IMR-90 (cell line): ENCODE results near the gene ZSCAN9. TPM values are rescaled to one million over a fixed set of nuclear protein-coding genes. Genes with fewer than 3 reads are reported as not detected.

ENCODE experiments used
- ATAC-seq: fragments of 200-7000 bp; cut with Tn5 transposase; 2 replicates; pipeline ENCODE4 v1.9.1; 2020; ENCODE audit warnings: low read depth, mild to moderate bottlenecking, moderate library complexity
- BruUV-seq: library from RNA; stranded (reverse); fragments of 400-500 nt; replicated peaks from 2 replicates; lab custom pipeline; 2021; lab: Mats Ljungman, UMichigan
- CTCF ChIA-PET: fragments of 300-600 bp; formaldehyde crosslinking; extraction: SDS; loops from one replicate; lab custom pipeline; 2021; ENCODE audit warnings: antibody characterized with exemption; lab: Yijun Ruan, JAX
- POLR2A ChIA-PET: fragments of 300-600 bp; sonication (Branson Sonifier 250); formaldehyde crosslinking; loops from one replicate; lab custom pipeline; 2022; ENCODE audit warnings: antibody characterized with exemption; ENCODE audit not compliant: unreplicated experiment; lab: Charles Lee
- DNase-seq: peaks from one replicate; pipeline ENCODE4 v3.0.0; 2013
- H2AFZ ChIP-seq: replicated peaks from 2 replicates; pipeline ENCODE3; 2013; ENCODE audit warnings: low read length, mild to moderate bottlenecking; ENCODE audit not compliant: poor library complexity
- H2AK5ac ChIP-seq: 2 replicates; pipeline ENCODE4 v1.6.1; 2013; ENCODE audit warnings: low read depth, low read length, inconsistent platforms
- H2AK9ac ChIP-seq: replicated peaks from 2 replicates; pipeline ENCODE3; 2013; ENCODE audit warnings: mild to moderate bottlenecking, low read depth, low read length, moderate library complexity; ENCODE audit not compliant: poor library complexity
- H2BK120ac ChIP-seq: 2 replicates; pipeline ENCODE4 v1.6.1; 2013; ENCODE audit warnings: low read depth, low read length, inconsistent platforms
- H2BK15ac ChIP-seq: 3 replicates; pipeline ENCODE4 v1.6.1; 2013; ENCODE audit warnings: low read depth, low read length, inconsistent platforms
- H2BK20ac ChIP-seq: 2 replicates; pipeline ENCODE4 v1.6.1; 2013; ENCODE audit warnings: low read depth, mild to moderate bottlenecking, inconsistent platforms, low read length, moderate library complexity
- H2BK5ac ChIP-seq: 2 replicates; pipeline ENCODE4 v1.6.1; 2013; ENCODE audit warnings: mild to moderate bottlenecking, low read depth, low read length, inconsistent platforms; ENCODE audit not compliant: poor library complexity, severe bottlenecking
- H3K14ac ChIP-seq: replicated peaks from 2 replicates; pipeline ENCODE4 v1.6.1; 2013; ENCODE audit warnings: low read depth, low read length, inconsistent platforms
- H3K18ac ChIP-seq: 2 replicates; pipeline ENCODE4 v1.6.1; 2013; ENCODE audit warnings: low read depth, low read length, control low read depth
- H3K23ac ChIP-seq: 2 replicates; pipeline ENCODE4 v1.6.1; 2013; ENCODE audit warnings: low read depth, low read length, inconsistent platforms
- H3K27ac ChIP-seq: 2 replicates; pipeline ENCODE4 v1.5.1; 2013; ENCODE audit warnings: mild to moderate bottlenecking, control low read depth, low read length; ENCODE audit not compliant: insufficient read depth
- H3K27me3 ChIP-seq: 2 replicates; pipeline ENCODE4 v1.6.1; 2013; ENCODE audit warnings: low read length; ENCODE audit not compliant: control insufficient read depth, insufficient read depth
- H3K36me3 ChIP-seq: 2 replicates; pipeline ENCODE4 v1.6.1; 2013; ENCODE audit warnings: low read length, mixed read lengths; ENCODE audit not compliant: control insufficient read depth, insufficient read depth
- H3K4ac ChIP-seq: 2 replicates; pipeline ENCODE4 v1.6.1; 2013; ENCODE audit warnings: low read depth, low read length, inconsistent platforms
- H3K4me1 ChIP-seq: 2 replicates; pipeline ENCODE4 v1.6.1; 2013; ENCODE audit warnings: low read length, mixed read lengths; ENCODE audit not compliant: control insufficient read depth, insufficient read depth
- H3K4me2 ChIP-seq: 2 replicates; pipeline ENCODE4 v1.6.1; 2013; ENCODE audit warnings: low read depth, mild to moderate bottlenecking, control low read depth, low read length, moderate library complexity
- H3K4me3 ChIP-seq: 2 replicates; pipeline ENCODE4 v1.5.1; 2013; ENCODE audit warnings: low read depth, mild to moderate bottlenecking, control low read depth, low read length, moderate library complexity; ENCODE audit not compliant: insufficient read depth
- H3K56ac ChIP-seq: 2 replicates; pipeline ENCODE4 v1.6.1; 2013; ENCODE audit warnings: low read length, inconsistent platforms; ENCODE audit not compliant: insufficient read depth; ENCODE audit errors: extremely low read depth
- H3K79me1 ChIP-seq, 2 experiments: 2 replicates each; pipeline ENCODE4 v1.6.1; 2013; ENCODE audit warnings: low read length in 2 of 2, inconsistent platforms in 1 of 2, low read depth in 1 of 2
- H3K9ac ChIP-seq: 2 replicates; pipeline ENCODE4 v1.6.1; 2013; ENCODE audit warnings: low read depth, low read length, control low read depth
- H3K9me1 ChIP-seq: 2 replicates; pipeline ENCODE4 v1.6.1; 2013; ENCODE audit warnings: low read length, inconsistent platforms; ENCODE audit not compliant: insufficient read depth
- H3K9me3 ChIP-seq: 2 replicates; pipeline ENCODE4 v1.6.1; 2013; ENCODE audit warnings: low read length; ENCODE audit not compliant: control insufficient read depth, insufficient read depth
- H4K20me1 ChIP-seq: 2 replicates; pipeline ENCODE4 v1.6.1; 2013; ENCODE audit warnings: low read length, inconsistent platforms; ENCODE audit not compliant: insufficient read depth
- H4K5ac ChIP-seq: 2 replicates; pipeline ENCODE4 v1.6.1; 2013; ENCODE audit warnings: mild to moderate bottlenecking, low read depth, low read length, control low read depth
- H4K8ac ChIP-seq, 2 experiments: 2 replicates each; pipeline ENCODE4 v1.6.1; 2013; ENCODE audit warnings: low read depth in 2 of 2, low read length in 2 of 2, control low read depth in 1 of 2, inconsistent platforms in 1 of 2
- H4K91ac ChIP-seq: 2 replicates; pipeline ENCODE4 v1.6.1; 2013; ENCODE audit warnings: low read depth, low read length, inconsistent platforms; ENCODE audit not compliant: insufficient read depth
- BHLHE40 ChIP-seq: fragments of 150-350 bp; IDR thresholded peaks from 2 replicates; pipeline ENCODE4 v1.6.1; 2016; ENCODE audit warnings: mild to moderate bottlenecking, low read depth, low read length
- CEBPB ChIP-seq: IDR thresholded peaks from 2 replicates; pipeline ENCODE4 v1.6.1; 2012; ENCODE audit warnings: low read depth, low read length, improper control_type of control experiment
- CHD1 ChIP-seq: IDR thresholded peaks from 2 replicates; pipeline ENCODE4 v1.6.1; 2012; ENCODE audit warnings: low read depth, low read length, improper control_type of control experiment
- CTCF ChIP-seq: conservative IDR thresholded peaks from 2 replicates; pipeline ENCODE4 v1.5.1; 2012; ENCODE audit warnings: mild to moderate bottlenecking, low read depth, low read length, improper control_type of control experiment
- ELK1 ChIP-seq: fragments of 150-350 bp; IDR thresholded peaks from 2 replicates; pipeline ENCODE4 v1.6.1; 2016; ENCODE audit warnings: low read depth, mild to moderate bottlenecking, low read length, moderate library complexity, borderline replicate concordance
- FOS ChIP-seq: fragments of 150-350 bp; IDR thresholded peaks from 2 replicates; pipeline ENCODE4 v1.6.1; 2016; ENCODE audit warnings: low read depth, low read length
- MAFK ChIP-seq: IDR thresholded peaks from 2 replicates; pipeline ENCODE4 v1.6.1; 2012; ENCODE audit warnings: low read depth, low read length, improper control_type of control experiment
- MAZ ChIP-seq: IDR thresholded peaks from 2 replicates; pipeline ENCODE4 v1.6.1; 2012; ENCODE audit warnings: low read depth, mild to moderate bottlenecking, low read length, improper control_type of control experiment, moderate library complexity, borderline replicate concordance
- NFE2L2 ChIP-seq: fragments of 150-350 bp; IDR thresholded peaks from 2 replicates; pipeline ENCODE4 v1.6.1; 2016; ENCODE audit warnings: low read depth, mild to moderate bottlenecking, low read length
- POLR2A ChIP-seq: IDR thresholded peaks from 2 replicates; pipeline ENCODE4 v1.6.1; 2012; ENCODE audit warnings: mild to moderate bottlenecking, low read depth, low read length
- RAD21 ChIP-seq: IDR thresholded peaks from 2 replicates; pipeline ENCODE4 v1.6.1; 2012; ENCODE audit warnings: low read length, improper control_type of control experiment
- RCOR1 ChIP-seq: IDR thresholded peaks from 2 replicates; pipeline ENCODE4 v1.6.1; 2012; ENCODE audit warnings: mild to moderate bottlenecking, low read length, improper control_type of control experiment; ENCODE audit not compliant: insufficient replicate concordance
- RFX5 ChIP-seq: IDR thresholded peaks from 2 replicates; pipeline ENCODE4 v1.8.0; 2012; ENCODE audit warnings: low read depth, mild to moderate bottlenecking, low read length, moderate library complexity
- SMC3 ChIP-seq: fragments of 150-350 bp; IDR thresholded peaks from 2 replicates; pipeline ENCODE4 v1.6.1; 2016; ENCODE audit warnings: low read depth, mild to moderate bottlenecking, antibody characterized with exemption, low read length, moderate library complexity
- USF2 ChIP-seq: fragments of 150-350 bp; IDR thresholded peaks from 2 replicates; pipeline ENCODE4 v1.6.1; 2017; ENCODE audit warnings: mild to moderate bottlenecking, antibody characterized with exemption, low read length, low read depth
- dilution Hi-C: fragments of 300-500 bp; cut with HindIII; formaldehyde crosslinking; loops from one replicate; pipeline ENCODE4 v1.14.3; 2018; ENCODE audit warnings: low sequenced_read_pairs; ENCODE audit not compliant: unreplicated experiment
- in situ Hi-C: fragments of 300-500 bp; cut with MboI; formaldehyde crosslinking; loops from 3 replicates; pipeline ENCODE4 v1.14.3; 2019; ENCODE audit warnings: low sequenced_read_pairs, inconsistent platforms, mixed read lengths
- intact Hi-C: fragments of 100-400 bp; cut with micrococcal nuclease; formaldehyde crosslinking; loops from 2 replicates; pipeline ENCODE4 v1.10.0; 2022
- polyA plus RNA-seq, 3 experiments: library from polyadenylated mRNA; depleted of rRNA; stranded (reverse); fragments of >200 nt; gene quantifications; 2 replicates each; pipeline ENCODE4 v1.2.3, GENCODE V29; 2012; ENCODE audit warnings: low replicate concordance in 1 of 3
- total RNA-seq: library from RNA; depleted of rRNA; stranded (reverse); fragments of >200 nt; gene quantifications from 2 replicates; pipeline ENCODE4 v1.2.3, GENCODE V29; 2012

ZSCAN9 gene
- total and polyA plus RNA-seq, 2 of the 4 experiments (the other 2 are of a cell fraction): 13.7 to 17.7 TPM

- Histone ChIP-seq H2AK9ac (peak overlapping the region; percentile 71), H3K4me1 (no peaks in the 10 kb centered on the region), H2AK5ac (0 out of 2 replicates have a peak overlapping the region, but pooled peaks have one; percentile 36), H4K5ac (0 out of 2 replicates have a peak overlapping the region, but pooled peaks have one; percentile 36), H4K20me1 (no peaks in the 10 kb centered on the region), H4K91ac (no peak overlapping the region), H2BK20ac (peak overlapping the region; percentile 46; the same call in 1 of the 2 replicates), H3K27me3 (no peaks in the 10 kb centered on the region), H3K56ac (0 out of 2 replicates have a peak overlapping the region, but pooled peaks have one; percentile 4), H3K14ac (0 out of 2 replicates have a peak overlapping the region, but pooled peaks have one; percentile 60), H3K9me3 (no peaks in the 10 kb centered on the region), H3K79me1 (peaks cover 10 to 32% of the 10 kb centered on the region in 2 experiments), H2AFZ (no peak overlapping the region), H3K4me3 (no peak overlapping the region), H4K8ac (peak overlapping the region in 1 of 2 experiments; percentile 43; a peak in 1 of 4 replicates), H3K4me2 (no peak overlapping the region; the same call in 1 of the 2 replicates), H3K9ac (no peak overlapping the region), H3K23ac (peak overlapping the region; percentile 91; the same call in 1 of the 2 replicates), H3K18ac (no peak overlapping the region), H3K36me3 (peaks cover 14% of the 10 kb centered on the region), H2BK15ac (no peak overlapping the region), H2BK120ac (peak overlapping the region; percentile 65; the same call in 1 of the 2 replicates), H3K9me1 (peaks cover 3% of the 10 kb centered on the region), H3K27ac (peak overlapping the region; percentile 42), H2BK5ac (peak overlapping the region; percentile 89), H3K4ac (peak overlapping the region; percentile 60; the same call in 1 of the 2 replicates)
- DNase-seq (peak; percentile 92), ATAC-seq (peak; percentile 45)
- CTCF ChIA-PET: interaction anchor here (0.6 kb wide), 1 partner anchor 87 kb away, joined by 3 read pairs; no protein-coding TSS in a partner anchor
- in situ Hi-C loops: no loop called here
- intact Hi-C loops: loop anchor here (5.0 kb wide), 2 partner anchors 68 to 132 kb away; partner anchors contain the start of gene ZSCAN31
- POLR2A ChIA-PET: interaction anchor here (0.6 kb wide), 1 partner anchor 45 kb away, joined by 3 read pairs; no protein-coding TSS in a partner anchor
- BruUV-seq: no TSS peak
- dilution Hi-C loops: no loop called here
- TF ChIP-seq FOS (peak; percentile 82), CEBPB (no peak), NFE2L2 (peak; percentile 90), BHLHE40 (0 out of 2 replicates have a peak, but pooled peaks have one; percentile 24), USF2 (no peak), CHD1 (no peak), ELK1 (no peak), MAZ (no peak), RFX5 (no peak), RCOR1 (peak; percentile 47), SMC3 (no peak), POLR2A (no peak), MAFK (peak; percentile 88), RAD21 (no peak), CTCF (no peak)
Measured at GRCh38 chr6:28269492-28269891, 44.4 kb downstream of the ZSCAN9 start.
